Measurements from ENCODE around the gene RNF187. TPM values are rescaled to one million over a fixed set of nuclear protein-coding genes. Genes with fewer than 3 reads are reported as not detected.
"Not testable (repeated sequence)": the region's sequence is repeated elsewhere in the genome, so short reads cannot be mapped to it uniquely, and the experiment has no call there.

Gene RNF187
- total RNA-seq, 2 experiments from 2014 or later, result 121 to 127 TPM

- CTCF ChIA-PET, result no interaction called here
- H3K36me3 Mint-ChIP-seq (ENCODE audit: low read depth), result peaks cover 83% of the 10 kb centered on the region
- no peak for DNase-seq
- H3K4me1 Mint-ChIP-seq, result peaks cover 40% of the 10 kb centered on the region
- H3K4me3 Mint-ChIP-seq, result no peak overlapping the region
- no peak overlapping the region for H3K27ac Mint-ChIP-seq
- POLR2A ChIA-PET, result interaction anchor here (1.1 kb wide), 1 partner anchor 409 kb away, joined by 3 read pairs; no protein-coding TSS in a partner anchor
- H3K27me3 Mint-ChIP-seq, result no peaks in the 10 kb centered on the region
- no peaks in the 10 kb centered on the region for H3K9me3 Mint-ChIP-seq
Measured at GRCh38 chr1:228493141-228494043, 6.2 kb downstream of the RNF187 start.

- Mint-ChIP-seq H3K4me3 (no peak overlapping the region), H3K36me3 (ENCODE audit: low read depth) (peaks cover 85% of the 10 kb centered on the region), H3K9me3 (no peaks in the 10 kb centered on the region), H3K4me1 (peaks cover 36% of the 10 kb centered on the region), H3K27ac (no peak overlapping the region), H3K27me3 (no peaks in the 10 kb centered on the region)
- no peak for DNase-seq
- CTCF ChIA-PET, result no interaction called here
- POLR2A ChIA-PET, result interaction anchor here (1.1 kb wide), 1 partner anchor 410 kb away, joined by 3 read pairs; no protein-coding TSS in a partner anchor
Measured at GRCh38 chr1:228494044-228494353, 6.8 kb downstream of the RNF187 start.

GRCh38 chr1:228494391-228494790 lies 7.2 kb downstream of the RNF187 start:
- peaks cover 85% of the 10 kb centered on the region for H3K36me3 Mint-ChIP-seq (ENCODE audit: low read depth)
- POLR2A ChIA-PET, result interaction anchor here (1.1 kb wide), 1 partner anchor 410 kb away, joined by 3 read pairs; no protein-coding TSS in a partner anchor

GRCh38 chr1:228494970-228495853 lies 8.0 kb downstream of the RNF187 start:
- Mint-ChIP-seq H3K27ac (no peak overlapping the region), H3K4me3 (no peak overlapping the region), H3K27me3 (no peaks in the 10 kb centered on the region), H3K36me3 (ENCODE audit: low read depth) (peaks cover 81% of the 10 kb centered on the region), H3K4me1 (peaks cover 36% of the 10 kb centered on the region), H3K9me3 (no peaks in the 10 kb centered on the region)
- POLR2A ChIA-PET, result no interaction called here
- no peak for DNase-seq
- CTCF ChIA-PET, result no interaction called here

More at GRCh38 chr1:228494391-228494790, 7.2 kb downstream of the RNF187 start:
- no peak for DNase-seq
- no peaks in the 10 kb centered on the region for H3K9me3 Mint-ChIP-seq
- CTCF ChIA-PET, result no interaction called here
- H3K27me3 Mint-ChIP-seq, result no peaks in the 10 kb centered on the region
- peaks cover 36% of the 10 kb centered on the region for H3K4me1 Mint-ChIP-seq
- no peak overlapping the region for H3K4me3 Mint-ChIP-seq
- no peak overlapping the region for H3K27ac Mint-ChIP-seq

GRCh38 chr1:228496084-228496483 lies 8.9 kb downstream of the RNF187 start:
- H3K27me3 Mint-ChIP-seq, result no peaks in the 10 kb centered on the region
- POLR2A ChIA-PET, result no interaction called here
- no peak overlapping the region for H3K4me3 Mint-ChIP-seq
- H3K36me3 Mint-ChIP-seq (ENCODE audit: low read depth), result peaks cover 76% of the 10 kb centered on the region
- CTCF ChIA-PET, result no interaction called here
- no peak overlapping the region for H3K27ac Mint-ChIP-seq
- H3K9me3 Mint-ChIP-seq, result no peaks in the 10 kb centered on the region
- no peak for DNase-seq
- peaks cover 38% of the 10 kb centered on the region for H3K4me1 Mint-ChIP-seq

- CTCF ChIA-PET, result no interaction called here
- Mint-ChIP-seq H3K4me1 (peaks cover 42% of the 10 kb centered on the region), H3K27ac (no peak overlapping the region), H3K4me3 (no peak overlapping the region), H3K9me3 (no peaks in the 10 kb centered on the region), H3K27me3 (no peaks in the 10 kb centered on the region), H3K36me3 (ENCODE audit: low read depth) (peaks cover 75% of the 10 kb centered on the region)
- POLR2A ChIA-PET, result no interaction called here
- DNase-seq, result no peak
Measured at GRCh38 chr1:228496494-228496893, 9.3 kb downstream of the RNF187 start.

- Mint-ChIP-seq H3K9me3 (no peaks in the 10 kb centered on the region), H3K4me1 (peaks cover 41% of the 10 kb centered on the region), H3K27me3 (no peaks in the 10 kb centered on the region), H3K36me3 (ENCODE audit: low read depth) (peaks cover 69% of the 10 kb centered on the region), H3K27ac (no peak overlapping the region), H3K4me3 (no peak overlapping the region)
- CTCF ChIA-PET, result no interaction called here
- POLR2A ChIA-PET, result interaction anchor here (0.8 kb wide), 1 partner anchor 10 kb away, joined by 3 read pairs; the partner anchor contains the start of gene RNF187
- DNase-seq, result no peak
Measured at GRCh38 chr1:228497206-228497605, 10.0 kb downstream of the RNF187 start.

GRCh38 chr1:228497817-228498216 lies 10.6 kb downstream of the RNF187 start:
- H3K9me3 Mint-ChIP-seq, result no peaks in the 10 kb centered on the region
- H3K4me1 Mint-ChIP-seq, result peaks cover 41% of the 10 kb centered on the region
- peaks cover 68% of the 10 kb centered on the region for H3K36me3 Mint-ChIP-seq (ENCODE audit: low read depth)
- no peak for DNase-seq
- POLR2A ChIA-PET, result interaction anchor here (0.8 kb wide), 1 partner anchor 11 kb away, joined by 3 read pairs; the partner anchor contains the start of gene RNF187
- H3K27ac Mint-ChIP-seq, result no peak overlapping the region
- H3K4me3 Mint-ChIP-seq, result no peak overlapping the region
- H3K27me3 Mint-ChIP-seq, result no peaks in the 10 kb centered on the region
- CTCF ChIA-PET, result interaction anchor here (1.0 kb wide), 1 partner anchor 11 kb away, joined by 3 read pairs; the partner anchor contains the start of gene RNF187

GRCh38 chr1:228500143-228500734 lies 13.1 kb downstream of the RNF187 start:
- Mint-ChIP-seq H3K36me3 (ENCODE audit: low read depth) (peaks cover 46% of the 10 kb centered on the region), H3K4me1 (peaks cover 41% of the 10 kb centered on the region), H3K4me3 (peak overlapping the region; percentile 42), H3K9me3 (no peaks in the 10 kb centered on the region), H3K27ac (no peak overlapping the region), H3K27me3 (no peaks in the 10 kb centered on the region)
- POLR2A ChIA-PET, result interaction anchor here (0.9 to 3.0 kb wide), 5 partner anchors 10 to 42 kb away, joined by 3 to 29 read pairs (median 17); partner anchors contain the start of gene RNF187
- CTCF ChIA-PET, result interaction anchor here (0.7 to 2.3 kb wide), 9 partner anchors 11 to 377 kb away, joined by 3 to 20 read pairs (median 9); partner anchors contain the start of gene RNF187
- no peak for DNase-seq

GRCh38 chr1:228500901-228501871 lies 14.0 kb downstream of the RNF187 start:
- H3K36me3 Mint-ChIP-seq (ENCODE audit: low read depth), result peaks cover 36% of the 10 kb centered on the region
- H3K4me3 Mint-ChIP-seq, result peak overlapping the region; percentile 40
- POLR2A ChIA-PET, result interaction anchor here (1.0 to 3.0 kb wide), 5 partner anchors 10 to 43 kb away, joined by 4 to 29 read pairs (median 17); partner anchors contain the start of gene RNF187
- peaks cover 38% of the 10 kb centered on the region for H3K4me1 Mint-ChIP-seq
- no peaks in the 10 kb centered on the region for H3K27me3 Mint-ChIP-seq
- peak overlapping the region; percentile 41 for H3K27ac Mint-ChIP-seq
- DNase-seq, result peak; percentile 90
- H3K9me3 Mint-ChIP-seq, result no peaks in the 10 kb centered on the region
- CTCF ChIA-PET, result interaction anchor here (0.7 to 2.3 kb wide), 14 partner anchors 8 to 156 kb away, joined by 3 to 20 read pairs (median 4); partner anchors contain the start of gene RNF187

GRCh38 chr1:228502522-228502921 lies 15.3 kb downstream of the RNF187 start:
- Mint-ChIP-seq H3K4me1 (peaks cover 30% of the 10 kb centered on the region), H3K27ac (no peak overlapping the region), H3K9me3 (no peaks in the 10 kb centered on the region), H3K36me3 (ENCODE audit: low read depth) (peaks cover 25% of the 10 kb centered on the region), H3K4me3 (no peak overlapping the region), H3K27me3 (peaks cover 6% of the 10 kb centered on the region)
- DNase-seq, result no peak
- POLR2A ChIA-PET, result interaction anchor here (3.0 kb wide), 1 partner anchor 15 kb away, joined by 29 read pairs; the partner anchor contains the start of gene RNF187
- CTCF ChIA-PET, result no interaction called here

GRCh38 chr1:228505944-228506343 lies 18.8 kb downstream of the RNF187 start:
- CTCF ChIA-PET, result not testable (repeated sequence)

More at GRCh38 chr1:228505944-228506343, 18.8 kb downstream of the RNF187 start:
- H3K9me3 Mint-ChIP-seq; POLR2A ChIA-PET; DNase-seq; H3K36me3 Mint-ChIP-seq (ENCODE audit: low read depth); H3K27ac Mint-ChIP-seq; H3K4me3 Mint-ChIP-seq: not testable (repeated sequence)
- H3K4me1 Mint-ChIP-seq, result peaks cover 15% of the 10 kb centered on the region
- H3K27me3 Mint-ChIP-seq, result peaks cover 24% of the 10 kb centered on the region

Data from activated CD4-positive, alpha-beta memory T cell treated with anti-CD3 and anti-CD28 coated beads, Interleukin-2, amount 10 ng/mL, durations not matched to agents 7 days and 5 days (primary cell).